ENCODE measurements around the gene ITGBL1.

GRCh38 chr13:101681834-101682233 lies 229.4 kb downstream of the ITGBL1 start:
- no peak for TF ChIP-seq CTCF (IDR thresholded peaks at IDR 0.05)
- TF ChIP-seq ZNF671 (CRISPR knock-in tag; IDR thresholded peaks at IDR 0.05), result no peak
- no peak for TF ChIP-seq FOXJ3 (CRISPR knock-in tag; IDR thresholded peaks at IDR 0.05; ENCODE audit: borderline replicate concordance)
- TF ChIP-seq ZNF512 (CRISPR knock-in tag; IDR thresholded peaks at IDR 0.05; ENCODE audit: borderline replicate concordance), result no peak
- TF ChIP-seq NR2C2 (CRISPR knock-in tag; IDR thresholded peaks at IDR 0.05), result no peak
- no peak for TF ChIP-seq ZBTB43 (CRISPR knock-in tag; IDR thresholded peaks at IDR 0.05)
- no peak for TF ChIP-seq JUN (CRISPR knock-in tag; IDR thresholded peaks at IDR 0.05)
- no peak for TF ChIP-seq GABPB1 (CRISPR knock-in tag; IDR thresholded peaks at IDR 0.05)
- no peak for TF ChIP-seq IRF2 (CRISPR knock-in tag; IDR thresholded peaks at IDR 0.05; ENCODE audit: borderline replicate concordance, low read depth)
- no peak for TF ChIP-seq CREB1 (CRISPR knock-in tag; IDR thresholded peaks at IDR 0.05)
- no peak for TF ChIP-seq NR1H2 (CRISPR knock-in tag; IDR thresholded peaks at IDR 0.05)
- no peak for TF ChIP-seq USF2 (CRISPR knock-in tag; IDR thresholded peaks at IDR 0.05)
- no peak for TF ChIP-seq ZNF423 (CRISPR knock-in tag; IDR thresholded peaks at IDR 0.05)
- TF ChIP-seq NFATC4 (CRISPR knock-in tag; IDR thresholded peaks at IDR 0.05), result no peak
